NCI-H2107 treated with DMSO at 0.1 percent for 48 hours (cell line): ENCODE results near the gene SLC45A1.

ENCODE experiments used
- DNase-seq: peaks from one replicate; lab custom pipeline; 2025; ENCODE audit not compliant: unreplicated experiment; lab: John Stamatoyannopoulos, UW

SLC45A1 gene

GRCh38 chr1:8382608-8383505 lies 64.9 kb downstream of the SLC45A1 start:
- DNase-seq: no peak

GRCh38 chr1:8384088-8384487 lies 66.2 kb downstream of the SLC45A1 start:
- DNase-seq: no peak

- DNase-seq: no peak
Observed at GRCh38 chr1:8384577-8384976, 66.7 kb downstream of the SLC45A1 start.

- DNase-seq: no peak
Observed at GRCh38 chr1:8386247-8386646, 68.3 kb downstream of the SLC45A1 start.

- DNase-seq: no peak
Observed at GRCh38 chr1:8388732-8389562, 71.0 kb downstream of the SLC45A1 start.

GRCh38 chr1:8389958-8390535 lies 72.1 kb downstream of the SLC45A1 start:
- DNase-seq: no peak

- DNase-seq: no peak
Observed at GRCh38 chr1:8390707-8391106, 72.8 kb downstream of the SLC45A1 start.

GRCh38 chr1:8392522-8392921 lies 74.6 kb downstream of the SLC45A1 start:
- DNase-seq: no peak
